ENCODE measurements around the gene GJD2.

The GJD2 gene

DNA sequence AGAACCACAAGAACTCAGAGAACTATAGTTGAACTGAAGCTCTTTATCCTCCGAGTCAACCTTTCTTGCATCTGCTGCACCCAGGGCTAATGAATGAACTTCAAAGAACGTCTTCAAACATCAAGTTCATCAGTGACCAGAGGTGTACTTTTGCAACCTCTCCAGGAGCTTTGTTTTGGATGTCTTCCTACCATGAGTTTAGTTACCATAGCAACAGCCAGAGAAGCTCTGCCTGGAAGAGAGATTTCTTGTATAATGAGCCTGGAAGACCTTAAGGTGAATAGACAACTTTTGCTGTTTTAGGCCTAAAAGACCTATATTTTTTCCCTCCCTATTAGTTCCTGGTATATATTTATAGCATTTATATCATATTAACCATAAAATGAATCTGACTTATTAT, 31.4 kb upstream of the GJD2 start:
- Mint-ChIP-seq H3K4me3 (no peak overlapping the region), H3K27ac (no peak overlapping the region), H3K4me1 (ENCODE audit: low read depth) (no peaks in the 10 kb centered on the region), H3K36me3 (ENCODE audit: low read depth) (no peaks in the 10 kb centered on the region), H3K9me3 (no peaks in the 10 kb centered on the region), H3K27me3 (peaks cover 64% of the 10 kb centered on the region)
- DNase-seq, result no peak

DNA sequence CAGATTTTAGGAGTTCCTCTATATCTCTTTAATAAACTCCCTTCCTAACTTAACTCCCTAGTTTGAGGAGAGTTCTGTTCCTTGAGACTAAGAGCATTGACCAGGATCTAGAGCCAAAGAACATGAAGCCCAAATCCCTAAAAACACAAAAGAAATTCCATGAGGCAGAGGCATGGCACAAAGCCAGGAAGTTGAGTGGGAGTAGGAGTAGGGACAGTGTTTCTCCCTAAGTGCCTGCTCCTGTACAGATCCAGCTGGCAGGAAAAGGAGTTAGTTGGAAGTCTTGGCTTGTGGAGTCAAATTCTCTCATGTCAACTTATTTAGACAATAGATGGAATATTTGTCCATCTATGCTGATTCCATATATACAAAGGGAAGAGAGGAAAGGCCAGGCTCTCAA, 29.2 kb upstream of the GJD2 start:
- Mint-ChIP-seq H3K36me3 (ENCODE audit: low read depth) (no peaks in the 10 kb centered on the region), H3K9me3 (peaks cover 5% of the 10 kb centered on the region), H3K27ac (no peak overlapping the region), H3K4me1 (ENCODE audit: low read depth) (no peaks in the 10 kb centered on the region), H3K4me3 (no peak overlapping the region), H3K27me3 (peaks cover 58% of the 10 kb centered on the region)
- DNase-seq, result no peak

- Mint-ChIP-seq H3K4me3 (no peak overlapping the region), H3K36me3 (ENCODE audit: low read depth) (no peaks in the 10 kb centered on the region)
Measured at GRCh38 chr15:34783431-34783830, 28.6 kb upstream of the GJD2 start.

GRCh38 chr15:34782901-34783300, 28.1 kb upstream of the GJD2 start:
- Mint-ChIP-seq H3K36me3 (ENCODE audit: low read depth) (no peaks in the 10 kb centered on the region), H3K9me3 (peaks cover 5% of the 10 kb centered on the region), H3K27me3 (peaks cover 58% of the 10 kb centered on the region), H3K27ac (no peak overlapping the region), H3K4me1 (ENCODE audit: low read depth) (no peaks in the 10 kb centered on the region), H3K4me3 (no peak overlapping the region)
- DNase-seq, result no peak

More at GRCh38 chr15:34783431-34783830, 28.6 kb upstream of the GJD2 start:
- no peak for DNase-seq
- H3K9me3 Mint-ChIP-seq, result peaks cover 5% of the 10 kb centered on the region
- no peaks in the 10 kb centered on the region for H3K4me1 Mint-ChIP-seq (ENCODE audit: low read depth)
- peaks cover 58% of the 10 kb centered on the region for H3K27me3 Mint-ChIP-seq
- no peak overlapping the region for H3K27ac Mint-ChIP-seq

- Mint-ChIP-seq H3K27ac (no peak overlapping the region), H3K36me3 (ENCODE audit: low read depth) (no peaks in the 10 kb centered on the region), H3K4me1 (ENCODE audit: low read depth) (no peaks in the 10 kb centered on the region), H3K27me3 (peaks cover 50% of the 10 kb centered on the region), H3K4me3 (no peak overlapping the region), H3K9me3 (peaks cover 5% of the 10 kb centered on the region)
- no peak for DNase-seq
Measured at GRCh38 chr15:34780725-34781124, 25.9 kb upstream of the GJD2 start.

GRCh38 chr15:34776606-34777105, 21.9 kb upstream of the GJD2 start:
- Mint-ChIP-seq H3K4me1 (ENCODE audit: low read depth) (no peaks in the 10 kb centered on the region), H3K4me3 (no peak overlapping the region), H3K9me3 (peaks cover 5% of the 10 kb centered on the region), H3K27me3 (peaks cover 30% of the 10 kb centered on the region), H3K36me3 (ENCODE audit: low read depth) (no peaks in the 10 kb centered on the region), H3K27ac (no peak overlapping the region)
- DNase-seq, result no peak

GRCh38 chr15:34773917-34774316, 19.1 kb upstream of the GJD2 start:
- Mint-ChIP-seq H3K9me3 (no peaks in the 10 kb centered on the region), H3K4me1 (ENCODE audit: low read depth) (no peaks in the 10 kb centered on the region), H3K27me3 (peaks cover 38% of the 10 kb centered on the region), H3K36me3 (ENCODE audit: low read depth) (no peaks in the 10 kb centered on the region), H3K27ac (no peak overlapping the region), H3K4me3 (no peak overlapping the region)
- no peak for DNase-seq

GRCh38 chr15:34773013-34773412, 18.2 kb upstream of the GJD2 start:
- H3K4me3 Mint-ChIP-seq, result no peak overlapping the region
- peaks cover 38% of the 10 kb centered on the region for H3K27me3 Mint-ChIP-seq
- no peak overlapping the region for H3K27ac Mint-ChIP-seq
- DNase-seq, result no peak
- no peaks in the 10 kb centered on the region for H3K36me3 Mint-ChIP-seq (ENCODE audit: low read depth)
- H3K4me1 Mint-ChIP-seq (ENCODE audit: low read depth), result no peaks in the 10 kb centered on the region
- H3K9me3 Mint-ChIP-seq, result no peaks in the 10 kb centered on the region

GRCh38 chr15:34772312-34772711, 17.5 kb upstream of the GJD2 start:
- Mint-ChIP-seq H3K4me3 (no peak overlapping the region), H3K27me3 (peaks cover 38% of the 10 kb centered on the region), H3K27ac (no peak overlapping the region), H3K4me1 (ENCODE audit: low read depth) (no peaks in the 10 kb centered on the region), H3K36me3 (ENCODE audit: low read depth) (no peaks in the 10 kb centered on the region), H3K9me3 (no peaks in the 10 kb centered on the region)
- no peak for DNase-seq

DNA sequence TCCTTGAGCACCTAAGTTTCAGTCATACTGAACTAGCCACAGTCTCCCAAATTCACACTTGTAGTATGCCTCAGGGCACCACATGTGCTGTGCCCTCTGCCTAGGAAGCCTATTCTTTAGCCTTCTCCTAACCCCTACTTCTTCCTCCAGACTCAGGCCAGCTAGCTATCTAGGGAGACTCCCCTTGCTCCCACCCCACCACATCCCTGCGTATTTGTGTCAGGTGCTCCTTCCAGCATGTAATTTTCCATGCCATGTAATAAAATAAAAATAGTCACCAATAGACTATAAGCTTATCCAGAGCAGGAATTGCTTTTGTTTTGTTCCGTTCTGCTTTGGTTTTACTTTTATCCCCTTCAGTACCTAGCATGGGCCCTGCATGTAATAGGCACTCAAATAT, 14.9 kb upstream of the GJD2 start:
- Mint-ChIP-seq H3K4me1 (ENCODE audit: low read depth) (no peaks in the 10 kb centered on the region), H3K9me3 (no peaks in the 10 kb centered on the region), H3K4me3 (no peak overlapping the region), H3K36me3 (ENCODE audit: low read depth) (no peaks in the 10 kb centered on the region), H3K27me3 (peaks cover 31% of the 10 kb centered on the region), H3K27ac (no peak overlapping the region)
- DNase-seq, result no peak

GRCh38 chr15:34768530-34768929, 13.7 kb upstream of the GJD2 start:
- Mint-ChIP-seq H3K27ac (no peak overlapping the region), H3K4me1 (ENCODE audit: low read depth) (no peaks in the 10 kb centered on the region), H3K9me3 (no peaks in the 10 kb centered on the region), H3K4me3 (no peak overlapping the region), H3K27me3 (peaks cover 31% of the 10 kb centered on the region), H3K36me3 (ENCODE audit: low read depth) (no peaks in the 10 kb centered on the region)
- DNase-seq, result no peak

DNA sequence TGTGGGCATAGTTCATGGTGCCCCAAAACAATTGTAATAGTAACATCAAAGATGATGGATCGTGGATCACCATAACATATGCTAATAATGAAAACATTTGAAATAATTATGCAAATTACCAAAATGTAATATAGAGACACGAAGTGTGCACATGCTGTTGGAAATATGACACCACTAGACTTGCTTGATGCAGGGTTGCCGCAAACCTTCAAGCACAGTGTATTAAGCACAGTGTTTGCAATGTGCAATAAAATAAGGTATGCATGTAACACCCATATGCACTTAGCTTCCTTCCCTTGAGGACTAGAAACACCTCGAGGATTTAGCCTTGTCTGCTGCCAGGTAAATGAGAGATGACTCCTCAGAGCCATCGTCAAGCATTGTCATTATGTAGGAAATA, 10.9 kb upstream of the GJD2 start:
- H3K27me3 Mint-ChIP-seq, result peaks cover 14% of the 10 kb centered on the region
- no peaks in the 10 kb centered on the region for H3K4me1 Mint-ChIP-seq (ENCODE audit: low read depth)
- no peaks in the 10 kb centered on the region for H3K36me3 Mint-ChIP-seq (ENCODE audit: low read depth)
- no peaks in the 10 kb centered on the region for H3K9me3 Mint-ChIP-seq
- H3K27ac Mint-ChIP-seq, result no peak overlapping the region
- DNase-seq, result no peak
- no peak overlapping the region for H3K4me3 Mint-ChIP-seq

GRCh38 chr15:34760909-34761308, 6.1 kb upstream of the GJD2 start:
- H3K9me3 Mint-ChIP-seq, result no peaks in the 10 kb centered on the region

GRCh38 chr15:34759992-34760391, 5.2 kb upstream of the GJD2 start:
- no peaks in the 10 kb centered on the region for H3K36me3 Mint-ChIP-seq (ENCODE audit: low read depth)
- no peaks in the 10 kb centered on the region for H3K9me3 Mint-ChIP-seq
- peaks cover 56% of the 10 kb centered on the region for H3K27me3 Mint-ChIP-seq
- no peak for DNase-seq
- H3K27ac Mint-ChIP-seq, result no peak overlapping the region
- H3K4me3 Mint-ChIP-seq, result no peak overlapping the region
- H3K4me1 Mint-ChIP-seq (ENCODE audit: low read depth), result peaks cover 2% of the 10 kb centered on the region

More at GRCh38 chr15:34760909-34761308, 6.1 kb upstream of the GJD2 start:
- H3K36me3 Mint-ChIP-seq (ENCODE audit: low read depth), result no peaks in the 10 kb centered on the region
- H3K4me3 Mint-ChIP-seq, result no peak overlapping the region
- DNase-seq, result no peak
- H3K4me1 Mint-ChIP-seq (ENCODE audit: low read depth), result no peaks in the 10 kb centered on the region
- H3K27ac Mint-ChIP-seq, result no peak overlapping the region
- peaks cover 48% of the 10 kb centered on the region for H3K27me3 Mint-ChIP-seq

DNA sequence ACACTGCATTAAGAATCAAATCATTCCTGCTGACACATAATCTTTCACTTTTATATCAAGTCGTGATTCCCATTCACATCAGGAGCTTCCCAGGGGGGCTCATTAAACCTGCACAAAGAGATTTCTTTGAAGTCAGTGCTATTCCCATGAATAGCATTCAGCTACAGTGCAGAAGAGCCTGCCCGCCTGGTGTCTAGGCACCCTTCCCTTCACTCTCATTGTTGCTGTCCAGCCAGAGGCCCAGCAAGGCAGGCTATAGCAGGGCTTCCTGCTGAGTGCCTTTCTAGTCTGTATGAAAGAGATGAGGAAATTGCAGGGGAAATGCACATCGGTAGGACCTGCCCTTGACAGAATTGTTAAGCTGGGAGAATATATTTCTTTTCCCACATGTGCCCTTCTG, 4.5 kb upstream of the GJD2 start:
- Mint-ChIP-seq H3K9me3 (no peaks in the 10 kb centered on the region), H3K4me1 (ENCODE audit: low read depth) (peaks cover 2% of the 10 kb centered on the region), H3K27ac (no peak overlapping the region), H3K36me3 (ENCODE audit: low read depth) (no peaks in the 10 kb centered on the region), H3K27me3 (peaks cover 56% of the 10 kb centered on the region), H3K4me3 (no peak overlapping the region)
- DNase-seq, result no peak

DNA sequence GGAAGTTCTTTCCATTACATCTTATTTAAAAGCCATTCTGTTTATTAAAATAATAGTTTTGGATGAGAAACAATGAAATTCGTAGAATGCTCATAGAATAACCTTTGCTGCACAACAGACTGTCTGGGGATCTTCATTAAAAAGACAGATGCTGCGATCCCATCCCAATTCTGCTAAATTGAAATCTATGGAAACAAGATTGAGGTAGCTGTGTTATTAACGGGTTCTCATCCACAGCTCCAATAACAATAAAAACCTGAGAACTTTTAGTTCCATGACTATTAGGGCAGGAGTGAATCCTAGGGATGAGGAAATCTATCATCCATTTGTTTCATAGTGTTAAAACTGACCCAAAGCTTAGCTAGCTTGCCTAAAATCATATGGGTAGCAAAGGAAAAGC, 2.5 kb upstream of the GJD2 start:
- DNase-seq, result no peak
- H3K27me3 Mint-ChIP-seq, result peaks cover 68% of the 10 kb centered on the region
- H3K27ac Mint-ChIP-seq, result no peak overlapping the region
- H3K9me3 Mint-ChIP-seq, result no peaks in the 10 kb centered on the region
- H3K36me3 Mint-ChIP-seq (ENCODE audit: low read depth), result no peaks in the 10 kb centered on the region
- H3K4me1 Mint-ChIP-seq (ENCODE audit: low read depth), result peaks cover 2% of the 10 kb centered on the region
- no peak overlapping the region for H3K4me3 Mint-ChIP-seq

Measured in activated T-cell treated with anti-CD3 and anti-CD28 coated beads, Interleukin-2, amount 50 U/mL, for 24 hours (primary cell).